ENCODE measurements around the gene FSTL4. TPM values are rescaled to one million over a fixed set of nuclear protein-coding genes. Genes with fewer than 3 reads are reported as not detected.

Gene FSTL4
- total and polyA plus RNA-seq, 2 of the 13 experiments (the other 11 are each of a cell fraction or from before 2014, with no cell fraction given) = 2.1 to 3.0 TPM

DNA sequence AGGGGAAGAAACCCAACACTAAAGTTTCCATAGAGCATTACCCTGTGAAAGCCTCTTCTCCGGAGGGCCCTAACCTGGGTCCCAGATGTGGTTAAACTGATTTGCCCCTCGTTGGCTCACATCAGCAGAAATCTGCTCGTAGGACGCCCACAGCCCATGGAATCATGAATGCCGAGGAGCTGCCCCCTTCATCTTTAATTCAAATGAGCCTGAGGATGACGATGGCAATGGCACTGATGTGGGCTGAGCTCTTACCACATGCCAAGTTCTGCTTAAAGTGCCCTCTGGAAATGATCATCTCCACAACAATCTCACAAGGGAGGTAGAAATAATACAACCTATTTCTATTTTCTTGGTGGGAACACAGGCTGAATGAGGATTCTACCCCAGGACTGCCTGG is 183.3 kb downstream of the FSTL4 start:
- WGBS (ENCODE audit: low lambda C conversion rate) = 0% methylated on average over 4 of the region's 6 CpGs
- CTCF ChIA-PET (ENCODE audit: low intra/inter-chr PET ratio, low total read pairs) = no interaction called here
- H2AFZ ChIP-seq (ENCODE audit: low read length) = no peak overlapping the region
- H3K79me2 ChIP-seq (ENCODE audit: insufficient read depth, low read length) = no peaks in the 10 kb centered on the region
- H3K4me2 ChIP-seq (ENCODE audit: low read depth, low read length) = no peak overlapping the region
- POLR2A ChIA-PET = no interaction called here
- DNase-seq (ENCODE audit: low spot score) = no peak
- no peak for FAIRE-seq
- H3K36me3 ChIP-seq (replicated peaks in 1 of 2; ENCODE audit: control insufficient read depth in 1 of 2, insufficient read depth in 2 of 2, low read length in 2 of 2) = no peaks in the 10 kb centered on the region
- H3K27ac ChIP-seq (ENCODE audit: extremely low read length, insufficient read depth, low read length) = no peak overlapping the region
- in situ Hi-C loops (cut with HindIII; ENCODE audit: extremely low pct_ligation_motif_present, low pct_unique_long_range_greater_than_20kb) = loop anchor here (10.0 kb wide), 1 partner anchor 516 kb away; no protein-coding TSS in a partner anchor
- H3K9ac ChIP-seq (ENCODE audit: insufficient read depth, low read depth, low read length) = no peak overlapping the region
- H3K4me3 ChIP-seq (replicated peaks in 1 of 3; ENCODE audit: insufficient read depth in 1 of 3, low read depth in 2 of 3, low read length in 3 of 3) = no peak overlapping the region
- H3K9me3 ChIP-seq (ENCODE audit: low read length) = no peaks in the 10 kb centered on the region
- H3K27me3 ChIP-seq (ENCODE audit: control insufficient read depth in 1 of 2, insufficient read depth in 2 of 2, low read length in 2 of 2) = peaks cover 4 to 19% of the 10 kb centered on the region in 2 experiments; a peak in 4 of 5 replicates
- TF ChIP-seq NFE2L1 (CRISPR knock-in tag; IDR thresholded peaks at IDR 0.05; ENCODE audit: borderline replicate concordance) (no peak), ARNT (IDR thresholded peaks at IDR 0.05) (no peak), SOX5 (CRISPR knock-in tag; IDR thresholded peaks at IDR 0.05; ENCODE audit: borderline replicate concordance) (no peak), SNAPC2 (CRISPR knock-in tag; IDR thresholded peaks at IDR 0.05) (no peak), HDAC1 (CRISPR knock-in tag; IDR thresholded peaks at IDR 0.05) (no peak), ZNF773 (CRISPR knock-in tag; IDR thresholded peaks at IDR 0.05; ENCODE audit: borderline replicate concordance) (no peak), TBX3 (IDR thresholded peaks at IDR 0.05; ENCODE audit: borderline replicate concordance) (no peak), MAZ (IDR thresholded peaks at IDR 0.05; ENCODE audit: borderline replicate concordance, low read depth, low read length) (no peak), MAZ (CRISPR knock-in tag; IDR thresholded peaks at IDR 0.05; ENCODE audit: low read depth) (no peak)
- TF ChIP-seq, protein P1, sequence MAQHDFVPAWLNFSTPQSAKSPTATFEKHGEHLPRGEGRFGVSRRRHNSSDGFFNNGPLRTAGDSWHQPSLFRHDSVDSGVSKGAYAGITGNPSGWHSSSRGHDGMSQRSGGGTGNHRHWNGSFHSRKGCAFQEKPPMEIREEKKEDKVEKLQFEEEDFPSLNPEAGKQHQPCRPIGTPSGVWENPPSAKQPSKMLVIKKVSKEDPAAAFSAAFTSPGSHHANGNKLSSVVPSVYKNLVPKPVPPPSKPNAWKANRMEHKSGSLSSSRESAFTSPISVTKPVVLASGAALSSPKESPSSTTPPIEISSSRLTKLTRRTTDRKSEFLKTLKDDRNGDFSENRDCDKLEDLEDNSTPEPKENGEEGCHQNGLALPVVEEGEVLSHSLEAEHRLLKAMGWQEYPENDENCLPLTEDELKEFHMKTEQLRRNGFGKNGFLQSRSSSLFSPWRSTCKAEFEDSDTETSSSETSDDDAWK (CRISPR knock-in tag; IDR thresholded peaks at IDR 0.05) = no peak
- no TSS peak for BruUV-seq (replicated peaks)
- intact Hi-C loops (cut with micrococcal nuclease; ENCODE audit: unreplicated experiment) = no loop called here
- ATAC-seq = no peak
- no peaks in the 10 kb centered on the region for H4K20me1 ChIP-seq (ENCODE audit: insufficient read depth, low read length)
- H3K4me1 ChIP-seq (ENCODE audit: insufficient read depth, low read length) = peaks cover 1% of the 10 kb centered on the region; the same call in 1 of the 2 replicates

Measured in HepG2 (cell line).